Measurements from ENCODE around the gene RPL22. TPM values are rescaled to one million over a fixed set of nuclear protein-coding genes. Genes with fewer than 3 reads are reported as not detected.

RPL22 gene
- polyA plus RNA-seq, 1 donor (not counting 4 experiments of a cell fraction or from before 2014, with no cell fraction given), result 421 TPM

DNA sequence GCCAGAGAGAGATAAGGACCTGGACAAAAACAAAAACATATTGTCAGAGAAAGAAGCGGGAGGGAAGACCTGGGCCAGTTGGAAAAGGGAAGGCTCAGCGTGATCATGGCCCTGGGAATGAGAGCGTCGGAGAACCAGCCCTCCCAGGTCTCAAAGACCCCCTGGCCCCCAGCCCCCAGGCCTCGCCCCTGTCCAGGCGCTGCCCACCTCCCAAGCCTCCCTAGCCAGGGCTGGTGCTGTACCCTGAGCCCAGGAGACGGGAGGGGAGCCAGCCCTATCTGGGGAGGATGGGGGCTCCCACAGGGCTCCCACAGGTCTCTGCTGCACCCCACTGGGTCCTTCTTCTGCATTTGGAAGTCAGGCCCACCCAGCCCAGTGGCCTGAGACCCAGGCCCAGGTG, 34.4 kb downstream of the RPL22 start:
- no peak for FAIRE-seq

GRCh38 chr1:6163973-6164617, 35.3 kb downstream of the RPL22 start:
- no peaks in the 10 kb centered on the region for H3K9me1 ChIP-seq (ENCODE audit: control insufficient read depth, extremely low read depth, insufficient read depth, low read length)
- no peaks in the 10 kb centered on the region for H3K4me1 ChIP-seq (ENCODE audit: control insufficient read depth, extremely low read depth, insufficient read depth, low read length)
- DNase-seq (ENCODE audit: low read depth, low spot score) (no peak), FAIRE-seq (no peak)
- H3K9me3 ChIP-seq (ENCODE audit: control insufficient read depth, low read depth, low read length), result no peaks in the 10 kb centered on the region
- no peak overlapping the region for H3K27ac ChIP-seq (ENCODE audit: control insufficient read depth, insufficient read depth, low read length)
- no peak overlapping the region for H3K9ac ChIP-seq (ENCODE audit: control insufficient read depth, extremely low read depth, insufficient read depth, low read length)
- H4K20me1 ChIP-seq (ENCODE audit: control insufficient read depth, extremely low read depth, insufficient read depth, low read length), result no peaks in the 10 kb centered on the region
- no peak overlapping the region for H3K4me2 ChIP-seq (ENCODE audit: control insufficient read depth, extremely low read depth, insufficient read depth, low read depth, low read length)
- no peak overlapping the region for H3K4me3 ChIP-seq (ENCODE audit: control insufficient read depth in 2 of 3, extremely low read depth in 1 of 3, insufficient read depth in 2 of 3, low read depth in 1 of 3, low read length in 3 of 3)
- dilution Hi-C loops (cut with MboI; ENCODE audit: extremely low pct_ligation_motif_present, low sequenced_read_pairs), result no loop called here
- H3K27me3 ChIP-seq (ENCODE audit: control insufficient read depth, extremely low read depth, insufficient read depth, low read length), result peaks cover 32% of the 10 kb centered on the region
- no peaks in the 10 kb centered on the region for H3K36me3 ChIP-seq (ENCODE audit: control insufficient read depth in 2 of 2, extremely low read depth in 1 of 2, insufficient read depth in 2 of 2, low read length in 2 of 2)
- TF ChIP-seq, protein P1, sequence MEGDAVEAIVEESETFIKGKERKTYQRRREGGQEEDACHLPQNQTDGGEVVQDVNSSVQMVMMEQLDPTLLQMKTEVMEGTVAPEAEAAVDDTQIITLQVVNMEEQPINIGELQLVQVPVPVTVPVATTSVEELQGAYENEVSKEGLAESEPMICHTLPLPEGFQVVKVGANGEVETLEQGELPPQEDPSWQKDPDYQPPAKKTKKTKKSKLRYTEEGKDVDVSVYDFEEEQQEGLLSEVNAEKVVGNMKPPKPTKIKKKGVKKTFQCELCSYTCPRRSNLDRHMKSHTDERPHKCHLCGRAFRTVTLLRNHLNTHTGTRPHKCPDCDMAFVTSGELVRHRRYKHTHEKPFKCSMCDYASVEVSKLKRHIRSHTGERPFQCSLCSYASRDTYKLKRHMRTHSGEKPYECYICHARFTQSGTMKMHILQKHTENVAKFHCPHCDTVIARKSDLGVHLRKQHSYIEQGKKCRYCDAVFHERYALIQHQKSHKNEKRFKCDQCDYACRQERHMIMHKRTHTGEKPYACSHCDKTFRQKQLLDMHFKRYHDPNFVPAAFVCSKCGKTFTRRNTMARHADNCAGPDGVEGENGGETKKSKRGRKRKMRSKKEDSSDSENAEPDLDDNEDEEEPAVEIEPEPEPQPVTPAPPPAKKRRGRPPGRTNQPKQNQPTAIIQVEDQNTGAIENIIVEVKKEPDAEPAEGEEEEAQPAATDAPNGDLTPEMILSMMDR (optimal IDR thresholded peaks at IDR 0.05 in 1 of 3, IDR thresholded peaks at IDR 0.05 in 1 of 3, conservative IDR thresholded peaks at IDR 0.05 in 1 of 3; ENCODE audit: extremely low read depth in 1 of 3, insufficient read depth in 2 of 3, low read length in 3 of 3), result no peak
- no peak for TF ChIP-seq EZH2 (IDR thresholded peaks at IDR 0.05; ENCODE audit: low read length)
- no peaks in the 10 kb centered on the region for H3K79me2 ChIP-seq (ENCODE audit: control insufficient read depth, insufficient read depth, low read length)
- no peak overlapping the region for H2AFZ ChIP-seq (ENCODE audit: control insufficient read depth, low read length)

More for the DNA sequence above, 34.4 kb downstream of the RPL22 start:
- H2AFZ ChIP-seq (ENCODE audit: control insufficient read depth, low read length), result no peak overlapping the region
- no peak overlapping the region for H3K9ac ChIP-seq (ENCODE audit: control insufficient read depth, extremely low read depth, insufficient read depth, low read length)
- H3K27ac ChIP-seq (ENCODE audit: control insufficient read depth, insufficient read depth, low read length), result no peak overlapping the region
- dilution Hi-C loops (cut with MboI; ENCODE audit: extremely low pct_ligation_motif_present, low sequenced_read_pairs), result no loop called here
- H3K9me1 ChIP-seq (ENCODE audit: control insufficient read depth, extremely low read depth, insufficient read depth, low read length), result no peaks in the 10 kb centered on the region
- no peaks in the 10 kb centered on the region for H3K79me2 ChIP-seq (ENCODE audit: control insufficient read depth, insufficient read depth, low read length)
- no peak overlapping the region for H3K4me2 ChIP-seq (ENCODE audit: control insufficient read depth, extremely low read depth, insufficient read depth, low read depth, low read length)
- H3K4me3 ChIP-seq (ENCODE audit: control insufficient read depth in 2 of 3, extremely low read depth in 1 of 3, insufficient read depth in 2 of 3, low read depth in 1 of 3, low read length in 3 of 3), result no peak overlapping the region
- H3K4me1 ChIP-seq (ENCODE audit: control insufficient read depth, extremely low read depth, insufficient read depth, low read length), result no peaks in the 10 kb centered on the region
- no peaks in the 10 kb centered on the region for H4K20me1 ChIP-seq (ENCODE audit: control insufficient read depth, extremely low read depth, insufficient read depth, low read length)
- TF ChIP-seq, protein P1 (optimal IDR thresholded peaks at IDR 0.05 in 1 of 3, IDR thresholded peaks at IDR 0.05 in 1 of 3, conservative IDR thresholded peaks at IDR 0.05 in 1 of 3; ENCODE audit: extremely low read depth in 1 of 3, insufficient read depth in 2 of 3, low read length in 3 of 3), result no peak
- no peak for TF ChIP-seq EZH2 (IDR thresholded peaks at IDR 0.05; ENCODE audit: low read length)
- DNase-seq (ENCODE audit: low read depth, low spot score), result no peak
- H3K9me3 ChIP-seq (ENCODE audit: control insufficient read depth, low read depth, low read length), result no peaks in the 10 kb centered on the region
- peaks cover 36% of the 10 kb centered on the region for H3K27me3 ChIP-seq (ENCODE audit: control insufficient read depth, extremely low read depth, insufficient read depth, low read length)
- no peaks in the 10 kb centered on the region for H3K36me3 ChIP-seq (ENCODE audit: control insufficient read depth in 2 of 2, extremely low read depth in 1 of 2, insufficient read depth in 2 of 2, low read length in 2 of 2)

Data from keratinocyte (primary cell).